Measurements from ENCODE around the gene POLD4.

GRCh38 chr11:67371189-67371910 lies 18.0 kb upstream of the POLD4 start:
- peak; percentile 78 for TF ChIP-seq CTCF (conservative IDR thresholded peaks at IDR 0.05; ENCODE audit: low read length)
- TF ChIP-seq EZH2phosphoT487 (IDR thresholded peaks at IDR 0.05; ENCODE audit: borderline replicate concordance, low read depth, low read length), result no peak
